HG02884 (cell line): ENCODE measurements around the gene CFAP52.
"Not testable (repeated sequence)": the region's sequence is repeated elsewhere in the genome, so short reads cannot be mapped to it uniquely, and the experiment has no call there.

Experiments used
- ATAC-seq: cut with Tn5 transposase; IDR thresholded peaks from one replicate; pipeline ENCODE4 v1.9.1; 2021; ENCODE audit warnings: mild to moderate bottlenecking, moderate library complexity; ENCODE audit not compliant: unreplicated experiment

Gene CFAP52

GRCh38 chr17:9644910-9645751, 68.7 kb downstream of the CFAP52 start, which contains the start of gene USP43:
Gene USP43, plus strand, starts transcription at chr17:9645517. Its CDS starts 116 bp downstream, at chr17:9645633.
- ATAC-seq, result no peak

- no peak for ATAC-seq
Measured at GRCh38 chr17:9645851-9646545, 69.6 kb downstream of the CFAP52 start.

- ATAC-seq, result no peak
Measured at GRCh38 chr17:9646546-9646885, 70.1 kb downstream of the CFAP52 start.

- ATAC-seq, result no peak
Measured at GRCh38 chr17:9647014-9647413, 70.6 kb downstream of the CFAP52 start.

- no peak for ATAC-seq
Measured at GRCh38 chr17:9648521-9649110, 72.2 kb downstream of the CFAP52 start.

GRCh38 chr17:9658593-9659211, 82.3 kb downstream of the CFAP52 start:
- no peak for ATAC-seq

GRCh38 chr17:9661027-9661426, 84.6 kb downstream of the CFAP52 start:
- no peak for ATAC-seq

GRCh38 chr17:9663511-9663910, 87.1 kb downstream of the CFAP52 start:
- ATAC-seq, result not testable (repeated sequence)

- no peak for ATAC-seq
Measured at GRCh38 chr17:9666461-9667050, 90.1 kb downstream of the CFAP52 start.

- ATAC-seq, result no peak
Measured at GRCh38 chr17:9668517-9668916, 92.1 kb downstream of the CFAP52 start.

GRCh38 chr17:9669551-9670008, 93.1 kb downstream of the CFAP52 start:
- no peak for ATAC-seq

GRCh38 chr17:9670596-9670995, 94.2 kb downstream of the CFAP52 start:
- no peak for ATAC-seq

- no peak for ATAC-seq
Measured at GRCh38 chr17:9671559-9671958, 95.1 kb downstream of the CFAP52 start.

- ATAC-seq, result no peak
Measured at GRCh38 chr17:9672266-9672665, 95.8 kb downstream of the CFAP52 start.

GRCh38 chr17:9672691-9673090, 96.2 kb downstream of the CFAP52 start:
- ATAC-seq, result no peak

- no peak for ATAC-seq
Measured at GRCh38 chr17:9676084-9676483, 99.6 kb downstream of the CFAP52 start.

- ATAC-seq, result no peak
Measured at GRCh38 chr17:9676820-9677310, 100.4 kb downstream of the CFAP52 start.

GRCh38 chr17:9677411-9677810, 101.0 kb downstream of the CFAP52 start:
- no peak for ATAC-seq

- no peak for ATAC-seq
Measured at GRCh38 chr17:9677896-9678295, 101.5 kb downstream of the CFAP52 start.

GRCh38 chr17:9684955-9685621, 108.6 kb downstream of the CFAP52 start:
- no peak for ATAC-seq
